Heart left ventricle (tissue), 13 donors: ENCODE results near the gene EXOC3L4.

Experiments used
- CTCF ChIP-seq, 12 donors: fragments of 200-600 bp; sonication (generic) in 4 of 12; IDR thresholded peaks; one replicate each; pipeline versions ENCODE4 v1.5.0 to v1.8.0; 2018 to 2022; ENCODE audit warnings: antibody characterized with exemption in 12 of 12, mild to moderate bottlenecking in 5 of 12
- POLR2A ChIP-seq, 2 donors: fragments of 450-650 bp; IDR thresholded peaks; one replicate each; pipeline ENCODE4 v1.6.1; 2017; ENCODE audit warnings: antibody characterized with exemption in 2 of 2, mild to moderate bottlenecking in 2 of 2, moderate library complexity in 2 of 2
- donor health status: ischemic (EF 13 %, LVEDD 7.1; RV severe dilation, severe dysfunction).
- donor health status: DM: no; HTN: yes; CAD: no.
- donor health status: DM: no; HTN: no; CAD: no.
- donor health status: ischemic (EF 25% LVEDD 6.9; RV normal size, moderate dysfunction).
- donor health status: ischemic (EF 25% LVEDD 5.7; RV mildly dilated, moderate dysfunction).
- donor health status: ischemic (EF 35%, LVEDD 5.7; RV mildly dilated, moderate dysfunction).
- donor health status: nonischemic (EF 11% LVEDD 7.7; RV severe dilation, severe dysfunction).
- donor health status: DM: yes; HTN: yes; CAD: no.
- donor health status: PGD.
- donor health status: ischemic (EF 29% LVEDD 5.4; RV normal size, mild dysfunction).
- donor health status: nonischemic (EF 23%, LVEDD 6.1; RV moderate dilation, normal function).

DNA sequence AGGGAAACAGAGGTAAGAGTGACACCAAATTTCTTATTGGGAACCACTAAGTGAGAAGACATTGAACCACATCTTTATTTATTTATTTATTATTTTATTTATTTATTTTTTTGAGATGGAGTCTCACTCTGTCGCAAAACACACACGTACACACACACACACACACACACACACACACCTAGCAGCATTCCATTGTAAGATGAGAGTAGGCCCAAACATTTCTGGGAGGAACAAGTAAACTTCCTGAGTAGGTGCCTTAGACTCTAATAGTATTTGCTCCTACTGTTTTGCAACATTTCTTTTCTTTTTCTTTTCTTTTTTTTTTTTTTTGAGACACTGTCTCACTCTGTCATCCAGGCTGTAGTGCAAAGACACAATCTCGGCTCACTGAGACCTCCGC lies 30.1 kb upstream of the EXOC3L4 start:
- TF ChIP-seq POLR2A (IDR thresholded peaks at IDR 0.05), result no peak
- TF ChIP-seq CTCF (IDR thresholded peaks at IDR 0.05), result no peak
